GM12878 (cell line): ENCODE data around the gene DOK7. TPM values are rescaled to one million over a fixed set of nuclear protein-coding genes. Genes with fewer than 3 reads are reported as not detected.

Experiments
- ATAC-seq: fragments of 200-7000 bp; cut with Tn5 transposase; 3 replicates; pipeline ENCODE4 v1.9.1; 2020; ENCODE audit warnings: mild to moderate bottlenecking, moderate library complexity
- BruUV-seq: library from RNA; stranded (reverse); fragments of 400-500 nt; replicated peaks from 2 replicates; lab custom pipeline; 2021; lab: Mats Ljungman, UMichigan
- CTCF ChIA-PET: fragments of 300-600 bp; sonication (Branson Sonifier 250); formaldehyde crosslinking; extraction: SDS; loops from one replicate; lab custom pipeline; 2021; ENCODE audit warnings: inconsistent platforms; lab: Yijun Ruan, JAX
- POLR2A ChIA-PET: fragments of 350-600 bp; formaldehyde crosslinking; extraction: SDS; loops from one replicate; lab custom pipeline; 2021; ENCODE audit warnings: inconsistent platforms; lab: Charles Lee
- RAD21 ChIA-PET: fragments of 300-600 bp; sonication (Branson Sonifier 250); formaldehyde crosslinking; loops from one replicate; lab custom pipeline; 2023; ENCODE audit warnings: antibody characterized with exemption; ENCODE audit not compliant: unreplicated experiment; lab: Charles Lee
- SMC1A ChIA-PET: fragments of 300-600 bp; sonication (Branson Sonifier 250); formaldehyde crosslinking; loops from one replicate; lab custom pipeline; 2023; ENCODE audit not compliant: unreplicated experiment, uncharacterized antibody; lab: Charles Lee
- DNase-seq: peaks from one replicate; pipeline ENCODE4 v3.0.0-alpha.2; 2011; ENCODE audit warnings: low read depth, low spot score
- FAIRE-seq: peaks from 3 replicates; lab custom pipeline; 2011; peaks lifted over from hg19 to GRCh38; lab: Jason Lieb, UNC
- H2AFZ ChIP-seq: 2 replicates; pipeline ENCODE4 v1.6.0; 2011; ENCODE audit warnings: low read depth, low read length, control low read depth; ENCODE audit not compliant: control insufficient read depth
- H3K27ac ChIP-seq: 2 replicates; pipeline ENCODE4 v1.5.1; 2011; ENCODE audit warnings: control low read depth; ENCODE audit not compliant: control insufficient read depth, insufficient read depth
- H3K27me3 ChIP-seq, 2 experiments: replicated peaks in 1 of 2; 2 replicates each; pipeline versions ENCODE4 v1.6.0 to v1.6.1; 2011; ENCODE audit warnings: low read length in 1 of 2; ENCODE audit not compliant: control insufficient read depth in 2 of 2, insufficient read depth in 2 of 2
- H3K36me3 ChIP-seq, 2 experiments: 2 replicates each; pipeline ENCODE4 v1.5.1; 2011; ENCODE audit warnings: low read length in 1 of 2; ENCODE audit not compliant: control insufficient read depth in 2 of 2, insufficient read depth in 2 of 2
- H3K4me1 ChIP-seq: 2 replicates; pipeline ENCODE4 v1.6.1; 2011; ENCODE audit warnings: mild to moderate bottlenecking, low read length, moderate library complexity, mixed read lengths; ENCODE audit not compliant: control insufficient read depth, insufficient read depth
- H3K4me2 ChIP-seq: 2 replicates; pipeline ENCODE4 v1.6.0; 2011; ENCODE audit warnings: control low read depth; ENCODE audit not compliant: control insufficient read depth, insufficient read depth
- H3K4me3 ChIP-seq: fragments of 200-600 bp; sonication (generic); 2 replicates; pipeline ENCODE4 v1.5.1; 2016
- H3K79me2 ChIP-seq: 2 replicates; pipeline ENCODE4 v1.6.0; 2011; ENCODE audit warnings: low read length; ENCODE audit not compliant: control insufficient read depth, insufficient read depth
- H3K9ac ChIP-seq: 2 replicates; pipeline ENCODE4 v1.8.0; 2011; ENCODE audit warnings: low read length, control low read depth, mixed read lengths; ENCODE audit not compliant: control insufficient read depth, insufficient read depth
- H3K9me3 ChIP-seq: replicated peaks from 3 replicates; pipeline ENCODE4 v1.5.1; 2011; ENCODE audit warnings: mild to moderate bottlenecking, low read length; ENCODE audit not compliant: control insufficient read depth, insufficient read depth
- H4K20me1 ChIP-seq: 2 replicates; pipeline ENCODE4 v1.6.0; 2011; ENCODE audit not compliant: control insufficient read depth, insufficient read depth
- CHD2 ChIP-seq: IDR thresholded peaks from 2 replicates; pipeline ENCODE4 v1.6.1; 2011; ENCODE audit warnings: low read depth, low read length, improper control_type of control experiment, borderline replicate concordance
- CTCF ChIP-seq, 3 experiments: IDR thresholded peaks in 2 of 3; conservative IDR thresholded peaks in 1 of 3; 2 replicates each; pipeline ENCODE4 v1.5.1; 2011; ENCODE audit warnings: low read depth in 3 of 3, low read length in 3 of 3, mild to moderate bottlenecking in 3 of 3, control low read depth in 2 of 3, moderate library complexity in 2 of 3, inconsistent platforms in 1 of 3, mixed read lengths in 1 of 3; ENCODE audit not compliant: control insufficient read depth in 2 of 3, insufficient read depth in 1 of 3; ENCODE audit errors: extremely low read depth in 1 of 3
- FOXK2 ChIP-seq: fragments of 450-650 bp; IDR thresholded peaks from 2 replicates; pipeline ENCODE4 v1.6.1; 2017; ENCODE audit warnings: mild to moderate bottlenecking, moderate library complexity
- GATAD2B ChIP-seq: fragments of 450-650 bp; conservative IDR thresholded peaks from 2 replicates; pipeline ENCODE4 v1.6.1; 2017; ENCODE audit warnings: low read depth, mild to moderate bottlenecking, moderate library complexity
- POLR2A ChIP-seq: IDR thresholded peaks from 2 replicates; pipeline ENCODE4 v1.6.1; 2011; ENCODE audit warnings: low read depth, mild to moderate bottlenecking, low read length
- YBX1 ChIP-seq: fragments of 450-650 bp; IDR thresholded peaks from 2 replicates; pipeline ENCODE4 v1.6.1; 2016; ENCODE audit warnings: antibody characterized with exemption
- ZBTB4 ChIP-seq: fragments of 450-650 bp; formaldehyde crosslinking; IDR thresholded peaks from 2 replicates; pipeline ENCODE4 v1.4.0; 2022; ENCODE audit warnings: mild to moderate bottlenecking, moderate library complexity
- WGBS: methylation state at CpG from one replicate; pipeline ENCODE4 v1.1.6; 2016; ENCODE audit warnings: low lambda C conversion rate; ENCODE audit not compliant: insufficient replicate concordance, insufficient coverage; ENCODE audit errors: missing lambda C conversion rate; 5-methylcytosine and 5-hydroxymethylcytosine counted together
- in situ Hi-C: fragments of 300-500 bp; cut with MboI; formaldehyde crosslinking; loops from 9 replicates; pipeline ENCODE4 v1.14.3; 2018; ENCODE audit warnings: mixed read lengths
- intact Hi-C: fragments of 100-400 bp; cut with micrococcal nuclease; formaldehyde crosslinking; loops from one replicate; pipeline ENCODE4 v1.14.2; 2022; ENCODE audit not compliant: unreplicated experiment
- polyA plus RNA-seq, 11 experiments: library from polyadenylated mRNA; depleted of rRNA in 4 of 11; unstranded in 6 of 11; stranded (reverse) in 5 of 11; fragments of >200 nt; fragmentation: Nextera tagmentation in 4 of 11; fragmentation: Illumina TruSeq in 1 of 11; extraction: Ambion mirVana in 4 of 11; extraction: Trizol in 1 of 11; gene quantifications; 1 replicate in 1 of 11; 2 replicates in 10 of 11; pipeline versions ENCODE4 v1.2.1 to v1.2.3, GENCODE V29; 2011 to 2016; ENCODE audit warnings: inconsistent platforms in 2 of 11, missing spikeins in 2 of 11, low read depth in 1 of 11
- total RNA-seq, 4 experiments: library from RNA; depleted of rRNA in 3 of 4; stranded (reverse); fragments of >200 nt in 3 of 4; fragmentation: Illumina TruSeq in 1 of 4; extraction: Trizol in 1 of 4; gene quantifications; 2 replicates each; pipeline versions ENCODE4 v1.2.1 to v1.2.3, GENCODE V29; 2013 to 2021

Gene DOK7
- total and polyA plus RNA-seq, 10 of the 15 experiments (the other 5 are each of a cell fraction or from before 2014, with no cell fraction given), result 0.04 to 0.46 (median 0.18) TPM; not detected in 4

- TF ChIP-seq CTCF (IDR thresholded peaks at IDR 0.05 in 2 of 3, conservative IDR thresholded peaks at IDR 0.05 in 1 of 3; ENCODE audit: control insufficient read depth in 2 of 3, extremely low read depth in 1 of 3, insufficient read depth in 1 of 3, low read depth in 3 of 3, low read length in 3 of 3) (no peak), POLR2A (no peak)
- TF ChIP-seq, all 136 proteins: peak for 8
Measured at GRCh38 chr4:3489451-3489962, 26.4 kb downstream of the DOK7 start (continued).

- no peak for ATAC-seq
- SMC1A ChIA-PET, result interaction anchor here (0.8 kb wide), 1 partner anchor 11 kb away, joined by 3 read pairs; no protein-coding TSS in a partner anchor
- CTCF ChIA-PET, result interaction anchor here (1.2 kb wide), 1 partner anchor 11 kb away, joined by 5 read pairs; no protein-coding TSS in a partner anchor
- Histone ChIP-seq H2AFZ (no peak overlapping the region), H3K79me2 (no peaks in the 10 kb centered on the region), H3K27ac (no peak overlapping the region)
- FAIRE-seq, result no peak
- no peak for TF ChIP-seq GATAD2B
- TF ChIP-seq ZBTB4, result no peak
- TF ChIP-seq CHD2, result no peak
- no peak for TF ChIP-seq FOXK2
- no peak for TF ChIP-seq YBX1
- TF ChIP-seq, all 136 proteins: peak for 0
- 37% methylated on average over 15 of the region's 17 CpGs for WGBS
- BruUV-seq, result no TSS peak
- Histone ChIP-seq H3K9ac (no peak overlapping the region), H3K9me3 (no peaks in the 10 kb centered on the region), H3K4me3 (no peak overlapping the region), H4K20me1 (no peaks in the 10 kb centered on the region), H3K27me3 (no peaks in the 10 kb centered on the region; a peak in 2 of 4 replicates), H3K4me2 (no peak overlapping the region), H3K36me3 (no peaks in the 10 kb centered on the region), H3K4me1 (no peaks in the 10 kb centered on the region)
- ChIA-PET POLR2A (no interaction called here), RAD21 (no interaction called here)
- in situ Hi-C loops, result no loop called here
- no peak for DNase-seq
- intact Hi-C loops, result no loop called here
Measured at GRCh38 chr4:3491681-3492405, 28.7 kb downstream of the DOK7 start.
